ENCODE results near the gene TRIL.

Gene TRIL

GRCh38 chr7:28999427-28999826 lies 41.3 kb upstream of the TRIL start:
- TF ChIP-seq, protein P1, sequence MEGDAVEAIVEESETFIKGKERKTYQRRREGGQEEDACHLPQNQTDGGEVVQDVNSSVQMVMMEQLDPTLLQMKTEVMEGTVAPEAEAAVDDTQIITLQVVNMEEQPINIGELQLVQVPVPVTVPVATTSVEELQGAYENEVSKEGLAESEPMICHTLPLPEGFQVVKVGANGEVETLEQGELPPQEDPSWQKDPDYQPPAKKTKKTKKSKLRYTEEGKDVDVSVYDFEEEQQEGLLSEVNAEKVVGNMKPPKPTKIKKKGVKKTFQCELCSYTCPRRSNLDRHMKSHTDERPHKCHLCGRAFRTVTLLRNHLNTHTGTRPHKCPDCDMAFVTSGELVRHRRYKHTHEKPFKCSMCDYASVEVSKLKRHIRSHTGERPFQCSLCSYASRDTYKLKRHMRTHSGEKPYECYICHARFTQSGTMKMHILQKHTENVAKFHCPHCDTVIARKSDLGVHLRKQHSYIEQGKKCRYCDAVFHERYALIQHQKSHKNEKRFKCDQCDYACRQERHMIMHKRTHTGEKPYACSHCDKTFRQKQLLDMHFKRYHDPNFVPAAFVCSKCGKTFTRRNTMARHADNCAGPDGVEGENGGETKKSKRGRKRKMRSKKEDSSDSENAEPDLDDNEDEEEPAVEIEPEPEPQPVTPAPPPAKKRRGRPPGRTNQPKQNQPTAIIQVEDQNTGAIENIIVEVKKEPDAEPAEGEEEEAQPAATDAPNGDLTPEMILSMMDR (IDR thresholded peaks at IDR 0.05; ENCODE audit: low read depth, low read length): no peak
- no peak for DNase-seq (ENCODE audit: extremely low read depth, low read depth)

GRCh38 chr7:28998105-28998504 lies 40.0 kb upstream of the TRIL start:
- DNase-seq (ENCODE audit: extremely low read depth, low read depth): no peak
- TF ChIP-seq, protein P1 (IDR thresholded peaks at IDR 0.05; ENCODE audit: low read depth, low read length): no peak

- DNase-seq (ENCODE audit: extremely low read depth, low read depth): no peak
- TF ChIP-seq, protein P1 (IDR thresholded peaks at IDR 0.05; ENCODE audit: low read depth, low read length): no peak
These were observed 38.7 kb upstream of the TRIL start for GRCh38 chr7:28996836-28997235.

GRCh38 chr7:28993371-28993770 lies 35.2 kb upstream of the TRIL start:
- TF ChIP-seq, protein P1 (IDR thresholded peaks at IDR 0.05; ENCODE audit: low read depth, low read length): no peak
- no peak for DNase-seq (ENCODE audit: extremely low read depth, low read depth)

- TF ChIP-seq, protein P1 (IDR thresholded peaks at IDR 0.05; ENCODE audit: low read depth, low read length): no peak
- DNase-seq (ENCODE audit: extremely low read depth, low read depth): no peak
These were observed 34.7 kb upstream of the TRIL start for GRCh38 chr7:28992798-28993197.

DNA sequence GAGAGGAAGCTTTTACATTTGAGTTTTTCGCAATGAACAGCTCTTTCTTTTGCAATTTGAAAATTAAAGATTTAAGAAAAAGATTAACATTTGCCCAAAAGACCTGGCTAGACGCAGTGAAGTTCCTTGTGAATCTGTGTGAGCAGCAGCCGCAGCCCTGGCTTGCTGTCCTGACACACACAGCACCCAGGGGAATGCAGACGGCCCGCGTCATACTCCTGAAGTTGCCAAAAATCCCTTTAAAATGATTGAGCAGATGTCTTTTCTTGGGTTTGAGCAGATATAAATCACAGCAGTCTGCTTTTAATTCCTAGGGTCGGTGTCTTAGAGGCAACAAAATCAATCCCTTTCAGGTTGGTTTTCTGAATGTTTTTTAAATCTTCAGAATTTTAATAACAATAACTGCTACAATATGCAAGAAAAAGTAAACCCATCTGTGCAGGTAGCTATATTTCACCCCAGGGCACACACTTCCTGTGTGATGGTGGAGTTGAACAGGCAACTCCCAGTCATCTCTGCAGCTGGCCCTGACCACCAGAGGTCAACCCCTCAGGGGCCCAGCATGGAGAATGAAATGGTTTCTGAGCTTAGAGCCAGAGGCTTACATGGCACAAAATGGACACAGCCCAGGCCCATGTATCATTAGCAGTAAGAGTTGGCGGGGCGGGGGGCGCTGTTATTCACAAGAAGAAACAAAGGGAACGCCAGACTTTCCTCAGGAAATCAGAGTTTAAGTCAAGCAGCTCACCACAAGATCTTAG lies 32.2 kb upstream of the TRIL start:
- TF ChIP-seq, protein P1 (IDR thresholded peaks at IDR 0.05; ENCODE audit: low read depth, low read length): no peak
- no peak for DNase-seq (ENCODE audit: extremely low read depth, low read depth)

- TF ChIP-seq, protein P1 (IDR thresholded peaks at IDR 0.05; ENCODE audit: low read depth, low read length): no peak
- DNase-seq (ENCODE audit: extremely low read depth, low read depth): no peak
These were observed 31.3 kb upstream of the TRIL start for GRCh38 chr7:28989211-28989980.

Data from AG09319 (cell line).